AG08396 (cell line): Measurements from ENCODE around the gene CCDC102B.
"Not testable (repeated sequence)": the region's sequence is repeated elsewhere in the genome, so short reads cannot be mapped to it uniquely, and the experiment has no call there.

Experiments used
- DNase-seq: peaks from one replicate; pipeline ENCODE4 v3.0.0; 2012; ENCODE audit warnings: low spot score, mixed read lengths

Gene CCDC102B

DNA sequence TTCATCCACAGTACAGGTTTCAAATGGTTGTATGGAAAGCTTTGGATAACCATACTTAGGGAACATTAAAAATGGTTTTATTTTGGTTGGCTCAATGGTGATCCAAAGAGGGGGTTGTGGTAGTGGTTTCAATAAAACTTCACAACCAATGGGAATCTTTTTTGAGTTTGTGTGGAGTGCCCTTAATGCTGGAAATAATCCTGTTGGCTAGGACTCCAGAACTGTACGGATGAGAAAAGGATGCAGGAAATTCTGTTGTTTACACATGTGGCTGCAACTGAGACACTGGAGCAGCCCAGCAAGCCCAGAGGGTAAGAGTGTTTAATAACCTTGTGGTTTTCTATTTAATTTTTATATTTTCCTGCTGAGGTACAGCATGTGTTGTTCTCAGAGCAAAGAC lies at the start of gene CCDC102B:
Gene CCDC102B (plus strand): TSS at position 210 of the 400 bp plus-strand sequence. CDS start 38,684 bp downstream, outside the sequence.
- DNase-seq = peak; percentile 31

DNA sequence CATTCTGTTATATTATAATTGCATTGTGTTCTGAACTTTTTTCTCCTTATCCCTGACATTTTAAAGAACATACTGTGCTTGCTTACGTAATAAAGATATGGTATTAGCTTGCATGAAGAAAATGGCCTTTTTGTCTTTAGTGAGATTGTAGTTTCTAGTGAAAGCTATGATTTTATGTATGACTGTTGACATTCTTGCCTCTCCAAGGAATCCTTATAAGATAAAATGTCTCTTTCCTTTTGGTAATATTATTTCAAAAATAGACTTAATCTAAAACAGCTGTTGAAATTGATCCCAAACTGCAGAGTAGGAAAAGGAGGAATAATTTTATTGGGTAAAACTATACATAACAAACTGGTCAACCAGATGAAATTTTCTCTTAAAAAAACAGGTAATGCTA lies 40.8 kb upstream of the CCDC102B start:
- no peak for DNase-seq

DNA sequence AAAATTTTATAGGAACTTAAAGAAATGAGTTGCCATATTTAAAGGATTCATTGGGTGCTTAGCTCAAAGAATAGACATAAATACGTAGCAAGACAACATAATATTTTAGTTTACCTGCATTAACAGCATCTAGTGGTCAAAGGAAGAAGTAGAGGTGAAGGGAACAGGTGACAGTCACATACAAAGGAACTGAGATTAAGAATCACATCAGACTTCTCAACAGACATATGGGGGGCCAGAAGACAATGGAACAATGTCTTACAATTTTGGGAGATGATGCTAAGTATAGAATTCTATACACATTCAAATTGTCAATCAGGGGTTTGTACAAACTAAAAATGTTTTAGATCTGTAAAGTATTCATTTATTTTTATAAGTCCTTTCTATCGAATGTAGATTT lies 38.6 kb upstream of the CCDC102B start:
- no peak for DNase-seq

DNA sequence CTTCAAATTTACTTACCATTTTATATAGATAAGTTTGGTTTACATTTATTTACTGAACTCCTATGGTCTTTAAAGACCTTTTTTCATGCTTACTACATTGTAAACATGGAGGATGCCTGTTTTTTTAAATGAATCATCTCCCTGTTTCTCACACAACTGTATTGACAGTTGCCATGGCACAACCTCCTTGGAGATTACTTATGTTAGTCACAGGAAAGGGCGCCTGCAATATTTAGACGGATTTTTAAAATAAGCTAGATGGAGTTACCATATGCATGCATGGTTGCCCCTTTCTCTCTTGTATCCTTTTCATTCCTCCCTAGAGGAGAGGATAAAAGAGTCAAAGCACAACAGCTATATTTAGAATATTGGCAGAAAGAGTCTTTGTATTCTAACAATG lies 34.8 kb upstream of the CCDC102B start:
- no peak for DNase-seq

DNA sequence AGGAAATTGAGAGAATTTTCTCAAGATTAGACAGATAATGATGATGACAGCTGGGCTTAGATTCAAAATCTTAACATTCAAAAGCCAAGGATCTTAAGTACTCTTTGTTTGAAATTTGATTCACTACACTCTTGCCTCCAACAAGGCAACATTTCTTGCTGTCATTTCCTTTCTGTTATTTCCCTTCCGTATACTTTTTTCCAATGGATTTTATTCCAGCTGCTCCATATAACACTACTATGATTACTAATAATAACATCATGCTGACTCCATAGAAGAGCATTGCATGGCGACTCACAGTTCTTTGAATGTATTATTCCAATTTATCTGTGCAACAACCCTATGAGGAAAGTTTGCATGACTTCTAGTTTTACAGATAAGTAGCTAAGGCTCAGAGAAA lies 33.9 kb upstream of the CCDC102B start:
- no peak for DNase-seq

DNA sequence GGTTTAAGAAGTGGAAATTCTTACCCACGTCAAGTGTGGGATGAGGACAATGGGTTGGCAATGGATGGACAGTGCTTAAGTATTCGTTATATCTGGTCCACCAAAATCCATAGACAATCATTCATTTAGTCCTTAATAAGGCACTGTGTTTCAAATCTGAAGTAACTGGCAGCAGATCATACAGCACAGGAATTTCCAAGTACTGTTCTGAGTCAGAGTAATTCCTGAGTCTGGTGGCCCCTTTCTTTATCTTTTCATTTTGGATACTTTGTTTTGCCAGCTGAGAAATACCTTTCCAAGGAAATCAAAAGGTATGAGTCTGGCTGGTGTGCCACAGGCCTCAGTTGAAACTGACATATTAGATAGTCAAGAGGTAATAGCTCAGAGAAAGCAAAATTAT lies 31.4 kb upstream of the CCDC102B start:
- DNase-seq = no peak

DNA sequence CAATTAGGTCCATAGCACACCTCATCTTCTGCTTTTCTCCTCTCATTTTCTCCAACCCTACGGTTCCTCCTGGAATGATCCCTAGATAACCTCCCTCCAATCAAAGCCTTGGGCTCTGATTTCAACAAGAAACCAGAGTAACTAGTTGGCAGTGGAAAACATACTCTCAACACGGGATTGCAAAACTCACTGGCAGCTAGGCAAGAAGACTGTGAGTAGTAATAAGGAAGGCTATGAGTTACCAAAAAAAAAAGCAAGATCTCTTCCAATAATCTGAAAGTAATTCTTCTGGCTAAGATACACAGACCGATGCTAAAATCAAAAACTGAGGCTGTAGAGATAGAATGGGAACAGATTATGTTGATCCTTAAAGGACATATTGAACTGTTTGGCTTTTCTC lies 28.4 kb upstream of the CCDC102B start:
- DNase-seq = peak; percentile 7

DNA sequence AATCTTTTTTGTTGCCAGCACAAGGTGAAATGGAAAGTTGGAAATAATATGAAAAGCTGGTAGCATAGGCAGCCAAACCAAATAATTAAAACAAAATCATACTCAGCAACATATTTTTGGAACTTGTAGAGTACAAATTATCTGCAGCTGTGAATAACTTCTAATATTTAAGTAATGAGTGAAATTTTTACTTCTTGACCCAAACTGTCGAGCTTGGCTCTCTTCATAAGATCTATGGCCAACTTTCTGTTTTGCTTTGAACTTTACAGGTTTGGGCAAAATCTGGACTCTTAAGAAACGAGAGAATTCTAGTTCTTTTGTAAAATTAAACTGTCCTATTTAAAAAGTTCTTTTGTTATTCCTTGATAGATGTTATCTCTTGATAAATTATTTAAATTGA lies 25.6 kb upstream of the CCDC102B start:
- DNase-seq = no peak

DNA sequence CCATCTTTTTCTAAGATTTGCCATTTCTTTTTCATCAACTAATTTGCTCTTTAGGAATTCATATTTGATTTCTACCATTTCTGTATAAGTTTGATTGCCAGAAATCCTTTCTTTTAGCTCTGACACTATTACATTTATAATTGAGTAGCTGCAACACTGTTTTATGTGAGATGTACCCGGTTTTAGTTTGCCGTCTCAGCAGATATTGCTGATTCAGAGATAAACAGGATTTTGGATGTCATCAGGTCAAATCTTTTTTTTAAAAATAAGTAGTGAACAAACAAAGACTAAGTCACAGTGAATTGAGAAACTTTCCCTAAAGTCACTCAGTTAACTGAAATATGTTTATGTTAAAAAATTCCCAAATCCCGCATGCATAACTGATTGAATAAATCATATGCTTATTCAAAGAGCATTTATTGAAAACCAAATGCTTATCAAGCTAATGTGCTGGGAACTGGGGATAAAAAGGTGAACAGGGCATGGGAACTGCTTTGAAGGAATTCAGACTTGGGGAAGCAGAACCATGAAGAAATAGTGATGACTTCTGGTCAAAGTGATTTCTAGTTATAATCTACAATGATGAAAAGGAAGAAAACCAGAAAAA lies 19.5 kb upstream of the CCDC102B start:
- peak; percentile 8 for DNase-seq

DNA sequence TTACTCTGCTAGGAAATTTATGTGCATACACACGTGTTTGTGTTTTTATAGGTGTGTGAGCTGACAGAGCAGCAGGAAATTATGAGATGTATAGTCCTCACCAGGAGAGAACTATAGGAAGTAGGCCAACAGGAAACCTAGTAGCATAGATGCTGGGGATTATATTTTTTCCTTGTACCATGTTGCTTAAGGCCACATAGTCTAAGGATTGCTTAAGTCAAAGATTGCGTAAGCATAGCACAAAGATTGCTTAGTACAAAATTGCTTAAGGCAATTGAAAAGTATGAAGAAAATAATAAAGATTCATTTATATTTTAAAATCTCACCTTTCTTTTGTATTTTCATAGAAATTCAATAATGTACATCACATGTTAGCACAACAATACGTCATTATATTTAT lies 18.7 kb upstream of the CCDC102B start:
- DNase-seq = peak; percentile 16

DNA sequence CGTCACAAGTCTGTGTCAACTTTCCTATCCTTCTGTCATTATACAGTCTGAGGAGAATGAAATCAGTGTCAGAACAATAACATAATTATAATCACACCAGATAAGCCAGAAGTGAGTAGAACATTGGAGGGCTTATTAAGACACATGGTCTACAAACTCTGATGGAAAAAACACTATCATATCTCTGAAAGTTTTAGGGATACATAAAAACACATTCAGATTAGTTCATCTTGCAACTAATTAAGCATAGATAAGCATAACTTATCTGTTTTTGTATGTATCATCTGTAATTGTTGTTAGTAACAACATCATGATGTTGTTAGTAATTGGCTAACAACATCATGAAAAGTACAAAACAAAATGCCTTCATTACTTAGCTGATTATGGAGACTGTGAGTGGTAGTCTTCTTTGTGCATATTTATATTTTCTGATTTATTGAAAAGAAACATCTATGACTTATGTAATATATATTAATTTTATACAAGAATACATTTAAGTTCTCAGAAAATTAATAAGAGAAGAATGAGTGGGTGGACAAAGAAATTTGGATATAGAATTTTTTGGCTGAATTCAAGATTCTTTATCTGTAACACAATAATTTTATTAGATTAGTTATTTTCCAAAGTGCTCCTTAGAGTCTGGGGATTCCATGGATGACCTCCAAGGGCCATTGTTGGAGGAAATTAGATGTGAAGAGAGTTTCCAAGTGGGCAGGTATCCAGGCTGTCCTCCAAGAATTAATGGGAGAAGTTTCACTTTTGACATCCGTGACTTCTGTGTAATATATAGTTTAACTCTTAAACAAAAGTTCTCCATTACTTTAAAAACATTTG lies 16.9 kb upstream of the CCDC102B start:
- DNase-seq = no peak

DNA sequence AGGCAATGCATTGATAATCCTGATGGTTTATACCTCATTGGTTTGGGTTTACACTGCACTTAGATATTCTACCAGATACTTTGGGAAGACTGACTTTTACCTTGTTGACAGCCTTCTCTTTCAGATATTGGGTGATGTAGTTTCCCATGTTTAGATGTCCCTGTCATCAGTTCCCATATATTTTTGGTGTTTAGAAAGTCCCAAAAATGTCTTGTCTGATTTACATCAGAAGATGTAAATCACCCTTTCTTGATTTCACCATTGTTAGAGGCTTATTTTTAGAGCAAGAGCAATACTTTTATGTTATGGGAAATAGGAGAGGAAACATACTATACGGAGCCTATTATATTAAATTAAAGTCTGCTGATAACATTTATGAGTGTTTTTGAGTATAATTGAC lies 14.4 kb upstream of the CCDC102B start:
- no peak for DNase-seq

DNA sequence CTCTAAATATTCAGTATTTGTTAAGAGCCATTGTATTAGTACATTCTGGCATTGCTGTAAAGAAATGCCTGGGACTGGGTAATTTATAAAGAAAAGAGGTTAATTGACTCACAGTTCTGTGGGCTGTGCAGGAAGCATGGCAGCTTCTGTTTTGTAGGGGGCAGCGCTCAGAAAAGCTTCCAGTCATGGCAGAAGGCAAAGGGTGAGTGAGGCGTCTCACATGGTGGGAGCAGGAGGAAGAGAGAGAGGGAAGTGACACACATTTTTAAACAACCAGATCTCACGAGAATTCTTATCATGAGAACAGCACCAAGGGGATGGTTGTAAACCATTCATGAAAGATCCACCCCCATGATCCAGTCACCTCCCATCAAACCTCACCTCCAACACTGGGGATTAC lies 13.8 kb upstream of the CCDC102B start:
- no peak for DNase-seq

DNA sequence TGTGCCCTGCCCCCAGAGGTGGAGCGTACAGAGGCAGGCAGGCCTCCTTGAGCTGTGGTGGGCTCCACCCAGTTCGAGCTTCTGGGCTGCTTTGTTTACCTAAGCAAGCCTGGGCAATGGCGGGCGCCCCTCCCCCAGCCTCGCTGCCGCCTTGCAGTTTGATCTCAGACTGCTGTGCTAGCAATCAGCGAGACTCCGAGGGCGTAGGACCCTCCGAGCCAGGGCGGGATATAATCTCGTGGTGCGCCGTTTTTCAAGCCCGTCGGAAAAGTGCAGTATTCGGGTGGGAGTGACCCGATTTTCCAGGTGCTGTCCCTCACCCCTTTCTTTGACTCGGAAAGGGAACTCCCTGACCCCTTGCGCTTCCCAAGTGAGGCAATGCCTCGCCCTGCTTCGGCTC lies 7.6 kb upstream of the CCDC102B start:
- DNase-seq = not testable (repeated sequence)

DNA sequence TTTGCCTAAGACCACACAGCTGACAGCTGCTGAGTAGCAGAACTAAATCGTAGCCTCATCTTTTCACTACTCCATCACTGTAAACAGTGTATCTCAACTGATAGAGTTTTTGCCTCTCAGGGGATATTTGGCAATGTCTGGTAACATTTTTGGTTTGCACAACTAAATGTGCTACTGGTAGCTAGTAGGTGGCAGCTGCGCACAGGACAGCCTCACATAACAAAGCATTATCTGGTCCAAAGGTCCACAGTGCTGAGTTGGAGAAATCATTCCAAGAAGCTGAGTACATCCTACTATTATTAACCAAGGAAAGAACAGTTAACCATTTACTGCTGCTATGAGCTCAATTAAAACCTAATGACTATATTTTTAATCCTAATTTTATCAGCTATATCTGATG lies 6.1 kb upstream of the CCDC102B start:
- peak; percentile 12 for DNase-seq

DNA sequence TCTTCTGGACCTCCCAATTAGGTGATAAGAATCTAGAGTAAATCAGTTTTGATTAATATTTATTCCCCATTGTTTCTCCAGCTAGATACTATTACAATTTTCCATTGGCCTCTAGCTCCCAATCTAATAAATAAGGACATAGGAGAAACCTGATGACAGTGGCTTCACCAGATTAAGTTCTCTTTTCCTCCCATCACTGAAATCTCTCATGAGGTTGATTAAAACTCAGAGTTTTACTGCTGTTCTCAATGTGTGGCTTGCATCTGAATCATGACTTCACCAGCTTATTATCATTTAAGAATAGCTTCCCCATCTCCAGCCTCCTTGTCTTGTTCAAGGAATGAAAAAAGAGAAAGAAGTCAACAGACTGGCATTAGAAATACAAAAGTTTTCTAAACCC lies 3.9 kb upstream of the CCDC102B start:
- DNase-seq = no peak

DNA sequence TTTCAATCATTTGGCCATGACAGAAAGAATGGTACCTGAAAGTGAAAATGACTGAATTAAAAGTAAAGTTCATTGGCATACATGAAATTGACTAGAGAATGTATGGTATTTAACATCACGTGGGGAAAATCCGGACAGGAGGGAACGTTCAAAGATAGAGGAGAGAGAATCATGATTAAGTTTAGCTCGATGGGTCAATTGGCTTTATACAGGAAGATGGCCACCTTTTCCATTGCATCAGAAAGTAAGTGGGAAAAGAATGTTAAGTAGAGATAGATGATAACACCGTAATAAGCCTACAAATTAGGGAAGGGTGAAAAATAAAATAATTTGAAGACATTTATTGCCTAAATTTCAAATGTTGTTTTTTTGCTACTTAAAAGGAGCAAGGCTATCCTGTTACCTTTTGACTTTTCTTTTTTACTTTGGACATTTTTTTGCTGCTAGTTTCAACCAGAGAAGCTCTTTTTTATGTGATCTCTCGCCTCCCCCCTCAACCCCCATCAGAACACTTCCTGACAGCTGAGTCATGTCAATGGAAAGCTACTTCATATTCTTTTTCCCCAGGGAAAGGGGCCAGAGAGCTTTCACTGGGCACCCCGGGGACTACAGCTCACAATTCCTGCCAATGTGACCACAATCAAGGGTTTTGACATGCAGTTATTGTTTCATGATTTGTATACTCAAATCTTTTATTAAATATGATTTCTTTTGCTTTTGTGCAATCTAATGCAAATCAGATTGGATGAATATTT lies 767 bp upstream of the CCDC102B start:
- peak; percentile 28 for DNase-seq

DNA sequence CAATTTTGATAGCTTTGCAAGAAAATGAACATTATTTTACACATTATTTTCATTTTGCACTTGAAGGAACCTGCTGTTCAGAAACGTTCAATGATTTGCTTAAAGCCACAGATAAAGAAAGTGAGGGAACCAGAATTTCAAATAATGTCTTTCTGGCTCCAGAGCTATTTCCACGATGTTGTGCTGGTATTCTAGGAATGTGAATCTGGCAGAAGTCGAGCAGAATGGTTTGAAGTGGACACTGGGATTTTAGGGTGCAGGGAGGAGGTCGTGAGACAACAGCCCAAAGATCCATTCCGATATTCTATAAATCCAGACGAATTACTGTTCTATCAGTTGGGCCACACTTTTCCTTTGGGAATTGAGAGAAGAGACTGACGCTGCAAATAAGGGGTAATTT lies 2.2 kb downstream of the CCDC102B start:
- no peak for DNase-seq

DNA sequence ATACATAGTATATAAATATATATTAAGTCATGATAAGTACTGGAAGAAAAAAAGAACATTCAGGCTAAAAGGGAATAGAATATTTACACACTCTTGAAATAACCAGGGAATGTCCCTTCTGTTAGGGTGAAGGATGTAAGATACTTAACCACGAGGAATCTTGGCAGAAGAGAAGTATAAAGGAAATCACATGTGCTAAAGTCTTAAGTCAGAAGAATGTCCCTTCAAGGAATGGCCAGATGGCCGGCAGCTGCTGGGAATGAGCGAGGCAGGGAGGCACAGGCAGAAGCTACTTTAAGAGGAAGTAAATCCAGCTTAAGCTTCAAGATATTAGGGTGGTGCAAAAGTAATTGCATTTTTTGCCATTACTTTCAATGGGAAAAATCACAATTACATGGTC lies 5.5 kb downstream of the CCDC102B start:
- peak; percentile 62 for DNase-seq

DNA sequence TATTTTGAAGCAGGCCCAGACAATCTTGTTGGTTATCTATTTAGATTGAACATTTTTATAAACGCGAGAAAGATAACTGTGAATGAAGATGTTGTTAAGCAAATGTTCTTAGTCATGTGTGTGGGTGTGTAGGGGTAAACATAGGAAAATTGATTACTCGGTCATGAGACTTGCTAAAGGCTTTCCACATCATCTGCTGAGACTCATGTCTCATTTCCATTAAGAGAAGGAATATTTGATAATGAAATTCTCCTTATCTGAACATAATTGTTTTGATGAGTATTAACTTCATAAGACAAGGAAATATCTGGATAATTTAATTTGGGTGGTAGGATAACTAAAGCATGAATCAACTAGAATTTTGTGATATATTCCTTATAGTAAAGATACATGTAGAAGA lies 19.7 kb downstream of the CCDC102B start:
- no peak for DNase-seq

DNA sequence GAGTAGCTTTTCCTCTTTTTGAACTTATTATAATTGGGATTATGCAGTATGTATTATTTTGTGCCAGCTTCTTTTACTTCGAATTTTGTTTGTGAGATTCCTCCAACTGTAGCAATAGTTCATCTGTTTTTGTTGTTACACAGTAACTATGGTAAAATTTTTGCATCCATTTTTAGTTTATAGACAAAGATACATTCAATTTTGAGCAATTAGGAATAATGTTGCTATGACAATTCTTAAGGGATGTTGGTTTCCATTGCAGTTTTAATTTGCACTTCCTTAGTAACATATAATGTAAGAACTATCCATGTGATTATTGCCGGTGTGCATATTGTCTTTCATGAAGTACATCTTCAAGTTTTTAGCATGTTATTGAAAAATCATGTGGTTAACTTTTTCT lies 20.7 kb downstream of the CCDC102B start:
- no peak for DNase-seq

DNA sequence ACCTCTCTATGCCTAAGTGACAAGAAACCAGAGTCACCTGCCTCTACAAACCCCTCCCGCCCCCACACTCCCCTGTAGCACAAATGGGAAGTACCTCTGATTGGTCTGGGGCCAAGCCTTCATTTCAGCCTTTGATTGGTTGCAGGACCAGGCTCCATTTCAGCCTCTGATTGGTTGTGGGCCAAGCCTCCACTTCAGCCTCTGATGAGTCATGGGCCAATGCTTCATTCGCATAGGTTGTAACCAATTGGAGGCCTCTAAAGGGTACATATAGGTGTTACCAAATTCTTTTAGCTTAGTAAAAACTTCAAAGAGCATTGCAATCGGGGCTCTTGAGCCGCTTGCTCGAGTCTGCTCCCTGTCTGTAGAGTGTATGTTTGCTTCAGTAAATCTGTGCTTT lies 25.0 kb downstream of the CCDC102B start:
- DNase-seq = no peak

DNA sequence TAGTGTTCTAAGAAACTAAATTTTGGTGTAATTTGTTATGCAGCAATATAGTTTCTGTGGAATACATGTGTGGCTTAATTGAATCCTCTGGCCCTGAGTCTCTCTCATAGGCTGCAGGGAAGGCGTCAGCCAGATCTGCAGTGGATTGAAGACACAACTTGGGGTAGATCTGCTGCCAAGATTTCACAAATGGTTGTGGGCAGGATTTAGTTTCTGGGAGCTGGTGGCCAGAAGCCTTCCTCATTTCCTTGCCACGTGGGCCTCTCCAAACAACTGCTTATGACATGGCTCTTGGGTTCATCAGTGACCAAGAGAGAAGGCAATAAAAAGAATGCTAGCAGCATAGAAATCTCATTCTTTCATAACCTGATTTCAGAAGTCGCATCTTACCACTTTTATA lies 28.2 kb downstream of the CCDC102B start:
- DNase-seq = peak; percentile 8
